PFSK-1 (cell line): Measurements from ENCODE around the gene MT1X.

Experiments
- FOXP2 ChIP-seq: optimal IDR thresholded peaks from 2 replicates; pipeline ENCODE3; 2011; ENCODE audit warnings: borderline replicate concordance, control low read depth, inconsistent platforms; ENCODE audit not compliant: insufficient read depth; ENCODE audit errors: extremely low read length, extremely low read depth
- POLR2AphosphoS5 ChIP-seq: IDR thresholded peaks from 2 replicates; pipeline ENCODE4 v1.6.1; 2012; ENCODE audit warnings: low read depth, mild to moderate bottlenecking, control low read depth, low read length, moderate library complexity
- SIN3A ChIP-seq: IDR thresholded peaks from 2 replicates; pipeline ENCODE4 v1.6.1; 2012; ENCODE audit warnings: mild to moderate bottlenecking, low read length, moderate library complexity, borderline replicate concordance; ENCODE audit not compliant: insufficient read depth
- TAF1 ChIP-seq: IDR thresholded peaks from 2 replicates; pipeline ENCODE4 v1.6.1; 2012; ENCODE audit warnings: low read length, control low read depth, borderline replicate concordance; ENCODE audit not compliant: insufficient read depth
- TF ChIP-seq, protein P1 (sequence below), 2 experiments: IDR thresholded peaks; 2 replicates each; pipeline versions ENCODE4 v1.6.1 to v1.8.0; 2011 to 2012; ENCODE audit warnings: low read depth in 2 of 2, low read length in 2 of 2, control low read depth in 1 of 2, inconsistent platforms in 1 of 2, mild to moderate bottlenecking in 1 of 2, moderate library complexity in 1 of 2; ENCODE audit not compliant: insufficient read depth in 1 of 2

MT1X gene

DNA sequence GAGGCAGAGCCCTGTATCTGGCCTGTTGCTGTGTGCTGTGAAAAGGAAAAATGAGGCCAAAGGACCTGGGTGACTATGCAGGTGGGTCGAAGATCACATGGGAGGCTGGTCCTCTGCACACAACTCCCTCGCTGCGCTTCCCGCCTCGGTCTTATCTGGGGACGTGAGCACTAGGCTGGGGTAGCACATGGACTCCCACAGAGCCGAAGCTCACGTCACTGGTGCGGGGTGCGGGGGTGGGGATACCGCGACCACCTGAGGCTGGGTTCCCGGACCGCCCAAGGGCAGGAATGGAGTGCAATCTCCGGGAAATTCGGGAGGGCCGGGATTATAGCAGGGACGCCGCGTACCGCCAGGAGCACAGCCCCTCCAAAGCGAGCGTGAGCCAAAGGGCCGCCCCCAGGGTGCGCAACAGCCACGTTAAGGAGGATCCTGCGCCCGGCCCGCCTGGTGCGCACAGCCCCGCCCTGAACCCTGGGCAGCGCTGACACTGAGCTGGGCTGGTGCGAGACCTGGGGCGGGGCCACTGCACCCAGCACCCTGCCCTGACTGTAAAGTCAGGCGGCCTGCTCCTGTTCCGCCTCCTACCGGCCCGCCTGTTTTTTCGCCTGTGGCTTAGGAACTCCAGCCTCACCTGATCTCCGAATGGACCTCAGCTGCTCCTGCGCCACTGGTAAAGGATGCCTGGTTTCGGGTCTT lies 39.0 kb upstream of the MT1X start:
- TF ChIP-seq, protein P1, sequence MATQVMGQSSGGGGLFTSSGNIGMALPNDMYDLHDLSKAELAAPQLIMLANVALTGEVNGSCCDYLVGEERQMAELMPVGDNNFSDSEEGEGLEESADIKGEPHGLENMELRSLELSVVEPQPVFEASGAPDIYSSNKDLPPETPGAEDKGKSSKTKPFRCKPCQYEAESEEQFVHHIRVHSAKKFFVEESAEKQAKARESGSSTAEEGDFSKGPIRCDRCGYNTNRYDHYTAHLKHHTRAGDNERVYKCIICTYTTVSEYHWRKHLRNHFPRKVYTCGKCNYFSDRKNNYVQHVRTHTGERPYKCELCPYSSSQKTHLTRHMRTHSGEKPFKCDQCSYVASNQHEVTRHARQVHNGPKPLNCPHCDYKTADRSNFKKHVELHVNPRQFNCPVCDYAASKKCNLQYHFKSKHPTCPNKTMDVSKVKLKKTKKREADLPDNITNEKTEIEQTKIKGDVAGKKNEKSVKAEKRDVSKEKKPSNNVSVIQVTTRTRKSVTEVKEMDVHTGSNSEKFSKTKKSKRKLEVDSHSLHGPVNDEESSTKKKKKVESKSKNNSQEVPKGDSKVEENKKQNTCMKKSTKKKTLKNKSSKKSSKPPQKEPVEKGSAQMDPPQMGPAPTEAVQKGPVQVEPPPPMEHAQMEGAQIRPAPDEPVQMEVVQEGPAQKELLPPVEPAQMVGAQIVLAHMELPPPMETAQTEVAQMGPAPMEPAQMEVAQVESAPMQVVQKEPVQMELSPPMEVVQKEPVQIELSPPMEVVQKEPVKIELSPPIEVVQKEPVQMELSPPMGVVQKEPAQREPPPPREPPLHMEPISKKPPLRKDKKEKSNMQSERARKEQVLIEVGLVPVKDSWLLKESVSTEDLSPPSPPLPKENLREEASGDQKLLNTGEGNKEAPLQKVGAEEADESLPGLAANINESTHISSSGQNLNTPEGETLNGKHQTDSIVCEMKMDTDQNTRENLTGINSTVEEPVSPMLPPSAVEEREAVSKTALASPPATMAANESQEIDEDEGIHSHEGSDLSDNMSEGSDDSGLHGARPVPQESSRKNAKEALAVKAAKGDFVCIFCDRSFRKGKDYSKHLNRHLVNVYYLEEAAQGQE (IDR thresholded peaks at IDR 0.05; ENCODE audit: insufficient read depth in 1 of 2, low read depth in 2 of 2, low read length in 2 of 2): no peak
- TF ChIP-seq SIN3A (no peak), TAF1 (no peak), FOXP2 (no peak), POLR2AphosphoS5 (no peak)

DNA sequence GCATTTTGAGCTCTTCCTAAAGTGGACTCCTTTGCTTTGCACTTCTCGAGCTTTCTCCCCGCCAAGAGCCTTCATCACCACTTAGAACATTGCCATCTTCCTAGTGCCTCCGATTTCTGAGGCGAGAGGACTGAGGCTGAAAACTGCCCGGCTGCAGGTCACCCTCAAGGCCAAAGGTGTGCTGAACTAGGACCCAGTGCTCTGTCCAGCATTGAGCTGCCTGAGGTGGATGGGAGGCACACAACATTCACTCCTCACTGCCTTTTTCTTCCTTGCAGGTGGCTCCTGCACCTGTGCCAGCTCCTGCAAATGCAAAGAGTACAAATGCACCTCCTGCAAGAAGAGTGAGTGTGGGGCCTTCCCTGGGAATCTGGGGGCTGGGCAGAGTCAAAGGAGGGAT lies 38.4 kb upstream of the MT1X start:
- no peak for TF ChIP-seq TAF1
- TF ChIP-seq SIN3A: no peak
- TF ChIP-seq FOXP2: no peak
- TF ChIP-seq POLR2AphosphoS5: no peak
- TF ChIP-seq, protein P1 (IDR thresholded peaks at IDR 0.05; ENCODE audit: insufficient read depth in 1 of 2, low read depth in 2 of 2, low read length in 2 of 2): peak in 1 of 2 experiments; percentile 71; a peak in 2 of 4 replicates

DNA sequence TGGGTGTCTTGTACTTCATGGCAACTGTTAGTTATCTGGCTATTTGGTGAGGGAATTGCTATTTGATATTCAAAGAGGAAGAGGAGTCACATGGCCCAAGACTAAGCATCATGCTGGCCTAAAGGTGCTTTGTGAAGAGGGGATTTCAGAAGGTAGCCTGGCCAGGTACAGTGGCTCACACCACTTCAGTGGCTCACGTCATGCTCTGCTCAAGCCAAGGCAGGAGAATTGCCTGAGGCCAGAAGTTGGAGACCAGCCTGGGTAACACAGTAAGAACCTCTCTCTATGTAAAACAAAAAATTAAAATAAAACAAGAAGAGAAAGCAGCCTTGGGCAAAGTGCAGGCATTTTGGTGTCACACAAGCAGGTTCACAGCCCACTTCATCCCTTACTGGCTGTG lies 37.0 kb upstream of the MT1X start:
- TF ChIP-seq SIN3A (no peak), POLR2AphosphoS5 (no peak), FOXP2 (no peak), TAF1 (no peak)

- TF ChIP-seq, protein P1 (IDR thresholded peaks at IDR 0.05; ENCODE audit: insufficient read depth in 1 of 2, low read depth in 2 of 2, low read length in 2 of 2): peak in 1 of 2 experiments; percentile 82; a peak in 2 of 4 replicates
- TF ChIP-seq FOXP2: no peak
Measured at GRCh38 chr16:56645838-56646237, 36.4 kb upstream of the MT1X start.

DNA sequence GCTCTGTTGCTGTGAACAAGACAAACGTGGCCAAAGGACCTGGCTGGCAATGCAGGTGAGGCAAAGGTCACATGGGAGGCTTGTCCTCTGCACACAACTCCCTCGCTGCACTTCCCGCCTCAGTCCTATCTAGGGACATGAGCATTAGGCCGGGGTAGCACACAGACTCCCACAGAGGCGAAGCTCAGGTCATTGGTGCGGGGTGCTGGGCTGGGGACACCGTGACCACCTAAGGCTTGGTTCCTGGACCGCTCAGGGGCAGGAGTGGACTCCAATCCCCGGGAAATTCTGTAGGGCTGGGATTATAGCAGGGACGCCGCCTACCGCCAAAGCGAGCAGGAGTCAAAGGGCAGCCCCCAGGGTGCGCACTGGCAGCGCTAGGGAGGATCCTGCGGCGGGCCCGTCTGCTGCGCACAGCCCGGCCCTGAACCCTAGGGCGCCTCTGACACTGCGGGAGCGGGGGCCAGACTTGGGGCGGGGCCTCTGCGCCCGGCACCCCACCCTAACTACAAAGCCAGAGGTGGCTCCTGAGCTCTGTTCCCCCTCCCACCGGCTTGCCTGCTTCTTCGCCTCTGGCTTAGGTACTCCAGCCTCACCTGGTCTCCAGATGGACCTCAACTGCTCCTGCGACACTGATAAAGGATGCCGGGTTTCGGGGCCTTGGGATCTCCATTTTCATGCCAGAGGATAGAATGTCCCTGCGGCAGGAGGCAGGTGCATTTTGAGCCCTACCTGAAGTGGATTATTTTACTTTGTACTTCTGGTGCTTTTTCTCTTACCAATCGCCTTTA lies 34.4 kb upstream of the MT1X start:
- TF ChIP-seq, protein P1 (IDR thresholded peaks at IDR 0.05; ENCODE audit: insufficient read depth in 1 of 2, low read depth in 2 of 2, low read length in 2 of 2): no peak
- no peak for TF ChIP-seq POLR2AphosphoS5
- no peak for TF ChIP-seq FOXP2
- no peak for TF ChIP-seq TAF1
